Hematopoietic multipotent progenitor cell treated with erythropoietin and hydrocortisone succinate and interleukin-3 and kit ligand, for 6 days (in vitro differentiated cells): ENCODE measurements around the gene DNAH7.

Experiments used
- DNase-seq: peaks from one replicate; pipeline ENCODE4 v3.0.0-alpha.2; 2015

DNAH7 gene

DNA sequence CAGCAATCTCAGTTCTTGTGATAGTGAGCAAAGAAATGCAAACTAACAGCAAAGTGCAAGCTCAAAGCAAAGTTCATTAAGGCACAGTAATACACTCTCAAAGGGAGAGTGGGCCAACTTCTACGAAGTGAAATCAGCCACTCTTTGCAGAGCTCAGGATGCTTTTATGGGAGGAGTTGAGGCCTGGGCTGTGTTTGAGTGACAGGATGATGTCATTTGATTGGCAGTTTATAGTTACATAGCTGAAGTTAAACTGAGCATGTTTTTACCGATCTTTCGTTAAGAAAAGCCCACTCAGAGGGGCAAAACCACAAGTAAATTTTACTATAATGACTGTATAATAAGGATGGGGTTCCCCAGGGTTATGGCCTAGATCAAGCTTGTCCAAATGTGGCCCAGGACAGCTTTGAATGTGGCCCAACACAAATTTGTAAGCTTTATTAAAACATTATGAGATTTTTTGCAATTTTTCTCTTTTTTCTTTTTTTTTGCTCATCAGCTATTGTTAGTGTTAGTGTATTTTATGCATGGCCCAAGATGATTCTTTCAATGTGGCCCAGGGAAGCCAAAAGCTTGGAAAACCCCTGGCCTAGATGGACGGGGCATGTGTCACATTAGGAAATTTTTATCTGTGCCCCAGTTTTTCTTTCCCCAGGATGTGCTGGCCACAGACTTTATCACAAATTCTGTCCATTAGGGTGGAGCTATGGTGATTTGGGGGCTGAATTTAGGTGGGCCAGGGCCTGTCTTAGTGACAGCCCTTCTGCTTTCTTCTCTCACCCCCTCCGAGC, 8.3 kb upstream of the DNAH7 start:
- DNase-seq = no peak

GRCh38 chr2:196075196-196075595, 6.6 kb upstream of the DNAH7 start:
- no peak for DNase-seq

DNA sequence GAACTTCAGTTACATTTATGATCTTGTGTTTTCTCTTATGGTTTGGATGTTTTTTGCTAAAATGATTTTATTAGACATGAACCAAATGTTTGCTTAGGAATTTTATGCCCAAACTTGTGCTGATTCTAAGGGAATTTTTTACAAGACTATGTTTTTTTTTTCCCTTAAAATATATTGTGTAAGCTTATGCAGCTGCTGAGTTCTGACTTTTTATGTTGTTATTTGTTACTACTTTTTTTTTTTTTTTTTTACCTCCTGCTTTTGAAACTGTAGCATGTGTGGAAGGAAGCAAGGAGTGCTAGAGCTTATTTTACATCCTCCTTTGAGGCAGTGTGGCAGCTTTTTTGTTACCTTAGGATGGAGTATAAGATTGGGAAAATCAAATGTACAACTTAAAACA, 6.0 kb upstream of the DNAH7 start:
- no peak for DNase-seq

DNA sequence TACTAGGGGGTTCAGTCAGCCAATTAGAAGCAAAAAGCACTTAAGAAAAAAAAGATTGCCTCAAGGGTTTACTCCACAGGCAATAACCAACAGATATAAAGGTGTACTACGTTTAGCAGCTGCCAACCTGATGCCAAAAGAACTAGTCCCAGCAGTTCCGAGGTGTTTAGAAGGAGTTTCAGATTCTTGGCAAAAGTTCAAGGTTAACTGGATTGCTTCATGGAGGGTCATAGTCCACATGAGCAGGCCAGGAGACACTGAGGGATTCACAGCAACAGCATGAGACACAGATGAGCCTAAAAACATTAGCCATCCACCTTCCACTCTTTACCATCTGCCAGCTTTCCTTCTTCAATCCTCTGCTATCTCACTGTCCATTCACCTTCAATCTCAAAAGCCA, 4.9 kb upstream of the DNAH7 start:
- DNase-seq = no peak

DNA sequence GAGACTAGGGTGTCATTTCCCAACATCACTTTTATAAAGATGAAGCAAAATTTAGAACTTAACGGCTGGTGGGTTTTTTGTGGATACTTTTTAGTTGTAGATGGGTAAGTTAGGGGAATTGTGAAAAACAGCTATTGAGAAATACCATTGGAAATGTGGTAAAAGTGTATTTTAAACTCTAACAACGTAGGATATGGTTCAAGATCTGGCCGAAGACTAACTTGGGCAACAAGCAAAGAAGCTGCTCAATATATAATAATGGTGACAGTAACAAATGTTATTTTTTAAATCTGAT, 1.6 kb downstream of the DNAH7 start:
- no peak for DNase-seq

- peak; percentile 73 for DNase-seq
Measured at GRCh38 chr2:196066291-196067087, 2.1 kb downstream of the DNAH7 start.

DNA sequence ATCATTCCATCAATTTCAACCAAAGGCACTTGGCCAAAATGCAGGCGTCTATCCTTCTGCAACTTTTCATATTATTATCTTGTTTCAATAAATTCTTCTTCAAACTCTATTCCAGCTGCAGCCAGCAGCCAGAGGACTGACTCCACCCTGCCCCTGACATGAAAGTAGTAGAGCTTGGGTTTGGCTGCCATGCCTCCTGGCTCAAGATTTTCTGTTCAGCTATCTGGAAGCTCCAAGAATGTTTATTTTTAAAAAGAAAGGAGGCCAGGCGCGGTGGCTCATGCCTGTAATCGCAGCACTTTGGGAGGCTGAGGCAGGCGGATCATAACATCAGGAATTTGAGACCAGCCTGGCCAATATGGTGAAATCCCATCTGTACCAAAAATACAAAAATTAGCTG, 4.9 kb downstream of the DNAH7 start:
- no peak for DNase-seq

DNA sequence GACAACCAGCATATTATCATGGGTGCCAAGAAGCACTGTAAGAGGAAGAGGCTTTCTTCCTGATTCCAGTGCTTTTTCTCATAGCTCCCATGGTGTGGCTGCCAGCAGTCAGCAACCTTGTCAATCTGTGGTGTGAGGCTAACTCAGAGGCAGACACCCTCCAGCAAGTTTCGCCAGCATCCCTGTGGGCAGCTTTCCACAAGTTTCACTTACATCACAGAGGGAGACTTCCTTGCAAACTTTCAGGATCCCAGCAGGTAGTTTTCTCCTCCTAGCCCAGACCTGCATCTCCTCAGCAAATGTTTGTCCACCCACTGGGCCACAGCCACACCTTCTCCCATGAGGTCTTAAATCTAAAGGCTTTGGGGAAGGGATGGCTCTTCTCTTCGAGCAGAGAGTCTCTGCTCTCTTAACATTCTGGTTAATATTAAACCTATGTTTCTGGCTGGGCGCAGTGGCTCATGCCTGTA, 9.1 kb downstream of the DNAH7 start:
- DNase-seq = no peak

GRCh38 chr2:196054631-196055030, 14.0 kb downstream of the DNAH7 start:
- DNase-seq = no peak

DNA sequence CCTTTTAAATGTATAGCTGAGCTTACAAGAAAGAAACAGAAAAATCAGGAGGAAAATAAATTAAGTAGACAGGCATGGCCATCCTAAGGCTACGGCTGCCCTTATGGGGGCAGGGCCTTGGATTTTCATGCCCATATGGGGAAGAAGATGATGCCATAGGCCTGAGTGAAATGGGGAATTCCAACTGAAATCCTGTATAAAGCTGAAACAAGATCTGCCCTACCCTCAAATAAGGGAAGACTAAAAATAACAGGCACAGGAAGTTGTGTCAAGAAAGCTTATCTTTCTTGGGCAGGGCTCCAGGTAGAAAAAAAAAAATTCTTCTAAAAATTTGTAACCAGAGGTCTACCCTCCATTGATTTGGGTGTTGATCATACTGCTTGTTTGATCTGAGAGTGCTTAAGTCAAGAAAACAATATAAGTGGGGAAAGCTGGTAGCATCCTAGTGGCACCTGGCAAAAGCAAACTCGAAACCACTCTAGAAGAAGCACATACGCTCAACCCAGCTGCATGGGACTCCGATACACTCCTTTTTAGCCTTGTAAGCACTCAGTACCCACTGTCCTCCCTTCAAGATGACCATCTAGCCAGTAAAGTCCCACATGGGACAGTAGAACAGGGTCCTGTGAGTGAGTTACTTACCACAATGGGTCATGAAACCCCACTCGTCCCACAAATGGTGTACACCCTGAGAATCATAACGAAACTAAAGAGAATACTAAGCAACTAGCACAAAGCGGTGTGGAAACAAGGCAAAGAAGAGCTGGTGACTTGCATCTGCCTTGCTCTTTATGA, 22.3 kb downstream of the DNAH7 start:
- no peak for DNase-seq

DNA sequence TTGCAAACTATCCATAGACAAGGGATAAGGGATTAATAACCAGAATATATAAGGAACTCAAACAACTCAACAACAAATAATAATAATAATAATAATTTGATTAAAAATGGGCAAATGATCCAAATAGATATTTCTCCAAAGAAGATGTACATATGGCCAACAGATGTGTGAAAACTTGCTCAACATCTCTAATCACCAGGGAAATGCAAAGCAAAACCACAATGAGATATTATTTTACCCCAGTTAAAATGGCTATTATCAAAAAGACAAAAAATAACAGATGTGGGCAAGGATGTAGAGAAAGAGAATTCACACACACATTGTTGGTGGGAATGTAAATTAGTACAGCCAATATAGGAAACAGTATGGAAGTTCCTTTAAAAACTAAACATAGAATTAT, 26.9 kb downstream of the DNAH7 start:
- no peak for DNase-seq

GRCh38 chr2:196040218-196040617, 28.4 kb downstream of the DNAH7 start:
- no peak for DNase-seq

DNA sequence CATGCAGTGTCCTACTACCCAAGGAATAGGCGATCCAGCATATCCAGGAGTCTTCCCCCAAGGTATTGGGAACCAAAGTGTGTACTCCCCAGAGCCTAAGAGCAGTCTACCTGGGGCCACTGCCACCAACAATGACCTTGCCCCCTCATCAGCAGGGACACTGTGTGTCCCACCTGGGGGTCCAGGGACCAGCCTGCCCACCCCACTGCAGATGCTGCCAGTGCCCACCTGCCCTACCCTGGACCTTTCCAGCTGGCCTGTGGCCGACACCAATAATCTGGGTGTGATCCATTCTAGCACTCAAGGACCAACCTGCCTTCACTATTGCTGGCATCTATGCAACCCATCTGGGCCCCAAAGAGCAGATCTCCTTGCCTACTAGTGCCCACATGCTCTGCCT, 32.2 kb downstream of the DNAH7 start:
- DNase-seq = no peak

- DNase-seq = no peak
Measured at GRCh38 chr2:196018037-196018436, 50.6 kb downstream of the DNAH7 start.

DNA sequence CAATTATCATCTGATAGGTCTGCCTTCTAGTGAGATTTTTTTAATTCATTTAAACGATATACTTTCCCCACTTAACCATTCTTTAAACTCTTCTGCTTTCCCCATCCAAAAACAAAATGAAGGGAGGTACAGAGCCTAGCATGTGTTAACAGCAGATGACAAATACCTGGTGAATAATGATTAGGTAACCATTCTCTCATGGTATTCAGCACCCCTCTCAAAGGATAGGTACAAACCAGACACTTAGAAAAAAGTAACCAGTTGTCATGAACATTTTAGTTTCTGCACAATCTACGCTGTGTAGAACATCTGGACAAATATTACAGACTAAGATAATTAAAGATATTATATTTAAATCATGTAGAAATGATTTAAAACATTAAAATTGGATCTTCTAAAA, 56.3 kb downstream of the DNAH7 start:
- no peak for DNase-seq

DNA sequence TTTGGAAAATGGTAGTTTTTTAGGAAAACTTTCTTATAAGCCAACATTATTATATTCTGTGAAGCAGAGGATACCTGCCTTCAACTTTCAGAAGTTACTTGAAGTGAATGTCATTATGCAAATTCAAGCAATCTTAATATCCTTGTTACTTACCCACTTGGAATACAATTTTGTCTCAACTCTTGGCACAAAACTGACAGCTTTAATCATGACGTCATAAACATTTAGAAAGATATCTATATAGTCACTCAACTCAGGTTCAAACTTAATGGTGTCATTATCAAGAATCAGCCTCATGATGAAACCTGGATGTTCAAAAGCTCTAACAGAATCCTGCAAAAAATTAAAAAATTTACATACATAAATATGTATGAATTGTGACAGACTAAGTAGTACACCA, 68.1 kb downstream of the DNAH7 start:
- no peak for DNase-seq

- no peak for DNase-seq
Measured at GRCh38 chr2:195998070-195998469, 70.6 kb downstream of the DNAH7 start.

DNA sequence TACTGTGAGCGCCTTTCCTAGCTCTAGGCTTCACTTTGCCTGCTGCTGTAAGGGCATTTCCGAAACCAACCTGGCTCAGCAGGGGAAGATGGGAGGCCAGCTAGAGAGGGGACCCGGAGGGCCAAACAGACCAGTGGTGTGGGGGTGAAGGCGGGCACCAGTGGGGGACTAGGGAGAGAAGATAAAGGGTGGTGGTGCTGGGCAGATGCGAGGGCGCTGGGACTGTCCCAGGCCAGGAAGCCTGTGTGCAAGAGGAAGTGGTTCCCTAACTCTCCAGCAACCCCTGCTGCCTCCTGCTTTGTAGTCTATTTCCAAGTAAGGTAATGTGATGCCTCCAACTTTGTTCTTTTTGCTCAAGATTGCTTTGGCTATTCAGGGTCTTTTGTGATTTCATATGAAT, 73.1 kb downstream of the DNAH7 start:
- no peak for DNase-seq

DNA sequence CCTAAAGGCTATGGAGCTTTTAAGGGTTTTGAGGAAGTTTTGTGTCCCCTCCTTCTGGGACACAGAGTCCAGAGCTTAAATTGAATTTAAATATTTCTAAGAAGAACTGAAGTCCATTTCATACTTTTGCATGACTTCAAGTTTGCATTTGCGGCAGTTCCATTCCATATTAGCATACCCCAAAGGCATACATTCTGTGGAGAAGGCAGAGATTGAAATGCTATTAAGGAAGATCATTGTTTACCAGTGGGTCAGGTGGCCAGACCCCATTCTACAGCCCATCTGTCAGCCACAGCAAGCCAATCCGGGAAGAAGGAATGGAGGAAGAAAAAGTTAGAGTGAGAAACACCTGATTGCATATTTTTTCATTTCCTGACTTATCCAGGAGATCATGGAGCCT, 75.0 kb downstream of the DNAH7 start:
- DNase-seq = no peak

DNA sequence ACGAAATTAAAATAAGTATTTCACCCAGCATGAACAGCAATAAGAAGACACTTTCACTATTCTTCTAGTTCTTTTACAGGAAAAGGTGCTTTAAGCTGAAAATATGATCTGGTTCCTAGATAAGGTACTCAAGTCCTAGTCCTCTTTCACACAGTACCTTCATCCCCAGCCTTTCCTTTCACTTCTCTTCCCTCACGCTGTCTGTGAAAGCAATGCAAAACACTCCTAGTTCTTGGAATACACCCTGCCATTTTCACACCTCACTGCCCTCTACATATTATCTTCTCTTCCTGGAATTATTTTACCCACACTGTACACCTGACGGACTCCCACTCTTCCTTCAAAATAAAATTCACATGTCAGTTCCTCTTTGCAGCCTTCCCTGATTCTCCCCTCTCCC, 82.9 kb downstream of the DNAH7 start:
- no peak for DNase-seq

GRCh38 chr2:195984923-195985726, 83.5 kb downstream of the DNAH7 start:
- no peak for DNase-seq

- no peak for DNase-seq
Measured at GRCh38 chr2:195967336-195967735, 101.3 kb downstream of the DNAH7 start.

DNA sequence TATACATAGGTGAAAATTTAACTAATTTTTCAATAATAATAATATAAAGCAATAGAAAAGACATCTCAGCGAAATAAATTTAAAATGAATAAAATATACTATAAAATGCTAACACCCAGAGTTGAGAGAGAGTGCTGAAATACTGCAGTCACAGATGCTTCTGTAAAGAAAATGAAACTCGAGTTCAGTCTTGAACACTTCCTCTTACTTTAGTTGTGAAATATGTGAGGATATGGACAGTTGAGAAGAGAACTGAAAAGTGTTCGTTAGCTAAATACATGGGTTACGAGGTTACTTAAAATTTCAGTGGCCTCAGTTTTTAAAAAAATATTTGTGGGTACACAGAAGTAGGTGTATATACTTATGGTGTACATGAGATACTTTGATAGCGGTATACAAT, 106.8 kb downstream of the DNAH7 start:
- peak; percentile 43 for DNase-seq
